Measurements from ENCODE around the gene ATP8B4. TPM values are rescaled to one million over a fixed set of nuclear protein-coding genes. Genes with fewer than 3 reads are reported as not detected.

Gene ATP8B4
- polyA plus RNA-seq, 3 donors = 6.1 to 9.6 (median 6.8) TPM

- Mint-ChIP-seq H3K4me1 (peaks cover 32% of the 10 kb centered on the region), H3K27me3 (ENCODE audit: low read depth in 3 of 3) (no peaks in the 10 kb centered on the region), H3K9me3 (peaks cover 0 to 2% (median 0%) of the 10 kb centered on the region in 7 donors), H3K27ac (peak overlapping the region in 4 of 7 donors; percentile 15 to 64 (median 26)), H3K36me3 (peaks cover 34 to 45% of the 10 kb centered on the region in 2 donors), H3K4me3 (no peak overlapping the region)
- peak overlapping the region; percentile 10 for H3K4me2 ChIP-seq (replicated peaks; ENCODE audit: extremely low read depth, low read length, poor library complexity, severe bottlenecking)
- intact Hi-C loops (cut with micrococcal nuclease) = no loop called here
- no peaks in the 10 kb centered on the region for H4K20me1 ChIP-seq (ENCODE audit: insufficient read depth, low read length)
- H3K27me3 ChIP-seq (ENCODE audit: control insufficient read depth in 2 of 2, insufficient read depth in 2 of 2, low read length in 2 of 2) = no peaks in the 10 kb centered on the region
- H3K36me3 ChIP-seq (replicated peaks in 1 of 2; ENCODE audit: control insufficient read depth in 1 of 2, insufficient read depth in 2 of 2, low read length in 2 of 2) = peaks cover 20 to 53% of the 10 kb centered on the region in 2 donors
- no peak overlapping the region for H3K9ac ChIP-seq (ENCODE audit: insufficient read depth, low read length, poor library complexity, severe bottlenecking)
- no peak for DNase-seq
- H3K27ac ChIP-seq (ENCODE audit: low read depth in 1 of 2, low read length in 2 of 2) = peak overlapping the region in 1 of 2 donors; percentile 73
- WGBS (ENCODE audit: insufficient coverage) = no CpG with 5 or more reads among the region's 3 CpGs
- no peak overlapping the region for H3K4me3 ChIP-seq (replicated peaks in 1 of 3; ENCODE audit: low read depth in 2 of 3, low read length in 3 of 3)
- no peak for TF ChIP-seq CTCF (IDR thresholded peaks at IDR 0.05)
- H2AFZ ChIP-seq (ENCODE audit: insufficient read depth, low read depth, low read length, poor library complexity, severe bottlenecking) = peak overlapping the region; percentile 34
- H3K4me1 ChIP-seq (ENCODE audit: control insufficient read depth in 1 of 2, insufficient read depth in 2 of 2, low read length in 2 of 2) = peaks cover 26 to 28% of the 10 kb centered on the region in 2 donors
- no peaks in the 10 kb centered on the region for H3K9me3 ChIP-seq (replicated peaks in 1 of 2; ENCODE audit: control insufficient read depth in 1 of 2, insufficient read depth in 1 of 2, low read length in 2 of 2)
- H3K79me2 ChIP-seq (ENCODE audit: insufficient read depth, low read length) = peaks cover 10% of the 10 kb centered on the region
Observed at GRCh38 chr15:49986326-49986725, 132.7 kb downstream of the ATP8B4 start.

GRCh38 chr15:49985463-49985862 lies 133.6 kb downstream of the ATP8B4 start:
- Mint-ChIP-seq H3K9me3 (peaks cover 0 to 2% (median 0%) of the 10 kb centered on the region in 7 donors), H3K36me3 (peaks cover 33 to 46% of the 10 kb centered on the region in 2 donors), H3K27me3 (ENCODE audit: low read depth in 3 of 3) (no peaks in the 10 kb centered on the region), H3K4me3 (no peak overlapping the region), H3K4me1 (peaks cover 32% of the 10 kb centered on the region), H3K27ac (peak overlapping the region in 3 of 7 donors; percentile 23 to 64 (median 43))
- Histone ChIP-seq H3K9me3 (replicated peaks in 1 of 2; ENCODE audit: control insufficient read depth in 1 of 2, insufficient read depth in 1 of 2, low read length in 2 of 2) (no peaks in the 10 kb centered on the region), H3K36me3 (replicated peaks in 1 of 2; ENCODE audit: control insufficient read depth in 1 of 2, insufficient read depth in 2 of 2, low read length in 2 of 2) (peaks cover 22 to 52% of the 10 kb centered on the region in 2 donors), H4K20me1 (ENCODE audit: insufficient read depth, low read length) (no peaks in the 10 kb centered on the region), H3K4me2 (replicated peaks; ENCODE audit: extremely low read depth, low read length, poor library complexity, severe bottlenecking) (no peak overlapping the region), H3K27ac (ENCODE audit: low read depth in 1 of 2, low read length in 2 of 2) (peak overlapping the region in 1 of 2 donors; percentile 65), H3K79me2 (ENCODE audit: insufficient read depth, low read length) (peaks cover 10% of the 10 kb centered on the region), H3K27me3 (ENCODE audit: control insufficient read depth in 2 of 2, insufficient read depth in 2 of 2, low read length in 2 of 2) (no peaks in the 10 kb centered on the region), H3K4me1 (ENCODE audit: control insufficient read depth in 1 of 2, insufficient read depth in 2 of 2, low read length in 2 of 2) (peaks cover 26 to 28% of the 10 kb centered on the region in 2 donors), H3K9ac (ENCODE audit: insufficient read depth, low read length, poor library complexity, severe bottlenecking) (no peak overlapping the region), H3K4me3 (replicated peaks in 1 of 3; ENCODE audit: low read depth in 2 of 3, low read length in 3 of 3) (no peak overlapping the region), H2AFZ (ENCODE audit: insufficient read depth, low read depth, low read length, poor library complexity, severe bottlenecking) (no peak overlapping the region)
- no peak for DNase-seq
- intact Hi-C loops (cut with micrococcal nuclease) = no loop called here
- 93% methylated on average over 3 of the region's 4 CpGs for WGBS (ENCODE audit: insufficient coverage)
- TF ChIP-seq CTCF (IDR thresholded peaks at IDR 0.05) = no peak

All from CD14-positive monocyte (primary cell).